Measurements from ENCODE around the gene FASLG.

The FASLG gene

GRCh38 chr1:172657586-172657985 is 1.3 kb upstream of the FASLG start:
- TF ChIP-seq, protein P1, sequence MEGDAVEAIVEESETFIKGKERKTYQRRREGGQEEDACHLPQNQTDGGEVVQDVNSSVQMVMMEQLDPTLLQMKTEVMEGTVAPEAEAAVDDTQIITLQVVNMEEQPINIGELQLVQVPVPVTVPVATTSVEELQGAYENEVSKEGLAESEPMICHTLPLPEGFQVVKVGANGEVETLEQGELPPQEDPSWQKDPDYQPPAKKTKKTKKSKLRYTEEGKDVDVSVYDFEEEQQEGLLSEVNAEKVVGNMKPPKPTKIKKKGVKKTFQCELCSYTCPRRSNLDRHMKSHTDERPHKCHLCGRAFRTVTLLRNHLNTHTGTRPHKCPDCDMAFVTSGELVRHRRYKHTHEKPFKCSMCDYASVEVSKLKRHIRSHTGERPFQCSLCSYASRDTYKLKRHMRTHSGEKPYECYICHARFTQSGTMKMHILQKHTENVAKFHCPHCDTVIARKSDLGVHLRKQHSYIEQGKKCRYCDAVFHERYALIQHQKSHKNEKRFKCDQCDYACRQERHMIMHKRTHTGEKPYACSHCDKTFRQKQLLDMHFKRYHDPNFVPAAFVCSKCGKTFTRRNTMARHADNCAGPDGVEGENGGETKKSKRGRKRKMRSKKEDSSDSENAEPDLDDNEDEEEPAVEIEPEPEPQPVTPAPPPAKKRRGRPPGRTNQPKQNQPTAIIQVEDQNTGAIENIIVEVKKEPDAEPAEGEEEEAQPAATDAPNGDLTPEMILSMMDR (IDR thresholded peaks at IDR 0.05; ENCODE audit: extremely low read depth, missing control alignments), result no peak
- no peak for DNase-seq (ENCODE audit: low spot score)

DNA sequence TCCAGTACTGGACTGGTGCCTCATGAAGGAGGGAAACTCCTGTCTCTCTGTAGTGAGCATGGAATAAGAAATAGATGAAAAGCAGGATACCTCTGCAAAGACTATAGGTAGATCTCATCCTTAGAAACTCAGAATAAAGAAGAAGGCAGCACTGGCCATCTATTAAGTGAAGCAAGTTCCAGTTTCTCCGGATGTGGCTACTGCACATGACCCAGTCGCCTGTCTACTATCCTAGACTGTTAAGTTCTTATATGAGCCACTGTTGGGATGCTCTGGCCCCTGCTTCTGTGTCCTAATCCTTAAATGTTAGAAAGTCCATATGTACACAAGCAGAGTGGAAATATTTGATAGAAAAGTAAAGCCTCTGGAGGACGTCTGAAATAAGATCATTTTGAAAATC is 2.2 kb downstream of the FASLG start:
- no peak for DNase-seq (ENCODE audit: low spot score)
- TF ChIP-seq, protein P1 (IDR thresholded peaks at IDR 0.05; ENCODE audit: extremely low read depth, missing control alignments), result no peak

GRCh38 chr1:172662464-172663109 is 3.7 kb downstream of the FASLG start:
- DNase-seq (ENCODE audit: low spot score), result peak; percentile 59
- TF ChIP-seq, protein P1 (IDR thresholded peaks at IDR 0.05; ENCODE audit: extremely low read depth, missing control alignments), result no peak

- no peak for DNase-seq (ENCODE audit: low spot score)
- TF ChIP-seq, protein P1 (IDR thresholded peaks at IDR 0.05; ENCODE audit: extremely low read depth, missing control alignments), result no peak
Measured at GRCh38 chr1:172663732-172664131, 4.8 kb downstream of the FASLG start.

GRCh38 chr1:172668097-172668496 is 9.2 kb downstream of the FASLG start:
- no peak for DNase-seq (ENCODE audit: low spot score)
- TF ChIP-seq, protein P1 (IDR thresholded peaks at IDR 0.05; ENCODE audit: extremely low read depth, missing control alignments), result no peak

DNA sequence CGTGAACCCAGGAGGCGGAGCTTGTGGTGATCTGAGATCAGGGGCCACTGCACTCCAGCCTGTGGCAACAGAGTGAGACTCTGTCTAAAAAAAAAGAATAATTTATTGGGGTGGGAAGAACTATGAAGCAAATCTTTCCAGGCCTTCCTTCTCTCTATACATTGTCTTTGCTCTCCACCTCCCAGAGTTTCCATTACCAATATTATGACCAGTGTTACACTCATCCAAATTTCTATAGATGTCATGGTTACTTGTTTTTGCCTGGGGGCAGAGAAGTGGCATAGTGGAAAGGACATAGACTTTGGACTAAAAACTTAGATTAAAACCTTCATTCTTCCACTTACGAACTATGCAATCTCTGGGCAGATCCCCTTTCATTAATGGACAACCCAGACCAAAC is 10.1 kb downstream of the FASLG start:
- TF ChIP-seq, protein P1 (IDR thresholded peaks at IDR 0.05; ENCODE audit: extremely low read depth, missing control alignments), result no peak
- DNase-seq (ENCODE audit: low spot score), result no peak

- no peak for DNase-seq (ENCODE audit: low spot score)
- TF ChIP-seq, protein P1 (IDR thresholded peaks at IDR 0.05; ENCODE audit: extremely low read depth, missing control alignments), result no peak
Measured at GRCh38 chr1:172670316-172670715, 11.4 kb downstream of the FASLG start.

Data from GM20000 (cell line).